ENCODE results near the gene MICU2. TPM values are rescaled to one million over a fixed set of nuclear protein-coding genes. Genes with fewer than 3 reads are reported as not detected.
"Not testable (repeated sequence)": the region's sequence is repeated elsewhere in the genome, so short reads cannot be mapped to it uniquely, and the experiment has no call there.

MICU2 gene
- total and polyA plus RNA-seq, 2 of the 4 experiments (the other 2 are of a cell fraction) = 14.9 to 25.0 TPM

- WGBS, 2 experiments (ENCODE audit: extremely low coverage in 2 of 2, insufficient read length in 1 of 2) = no CpG with 5 or more reads among the region's 6 CpGs
- H4K91ac ChIP-seq (ENCODE audit: insufficient read depth, low read depth, low read length); BruUV-seq (replicated peaks); H3K36me3 ChIP-seq (ENCODE audit: control insufficient read depth, insufficient read depth, low read length); H3K14ac ChIP-seq (replicated peaks; ENCODE audit: low read depth, low read length); DNase-seq; H4K8ac ChIP-seq (ENCODE audit: low read depth in 2 of 2, low read length in 2 of 2); H3K9me1 ChIP-seq (ENCODE audit: insufficient read depth, low read length); H3K56ac ChIP-seq (ENCODE audit: extremely low read depth, insufficient read depth, low read length); H4K5ac ChIP-seq (ENCODE audit: low read depth, low read length); CTCF ChIA-PET; H2AK5ac ChIP-seq (ENCODE audit: low read depth, low read length); H3K27ac ChIP-seq (ENCODE audit: insufficient read depth, low read length); H3K4me1 ChIP-seq (ENCODE audit: control insufficient read depth, insufficient read depth, low read length); H3K9me3 ChIP-seq (ENCODE audit: control insufficient read depth, insufficient read depth, low read length); ATAC-seq (ENCODE audit: low read depth); H2BK120ac ChIP-seq (ENCODE audit: low read depth, low read length); H2BK5ac ChIP-seq (ENCODE audit: low read depth, low read length, poor library complexity, severe bottlenecking); H3K18ac ChIP-seq (ENCODE audit: low read depth, low read length); POLR2A ChIA-PET (ENCODE audit: unreplicated experiment); H3K4ac ChIP-seq (ENCODE audit: low read depth, low read length); intact Hi-C loops (cut with micrococcal nuclease); H3K4me2 ChIP-seq (ENCODE audit: low read depth, low read length); dilution Hi-C loops (cut with HindIII; ENCODE audit: low sequenced_read_pairs, unreplicated experiment); H3K27me3 ChIP-seq (ENCODE audit: control insufficient read depth, insufficient read depth, low read length); H3K23ac ChIP-seq (ENCODE audit: low read depth, low read length); H3K4me3 ChIP-seq (ENCODE audit: insufficient read depth, low read depth, low read length); in situ Hi-C loops (cut with MboI; ENCODE audit: low sequenced_read_pairs); H3K9ac ChIP-seq (ENCODE audit: low read depth, low read length); H2BK15ac ChIP-seq (ENCODE audit: low read depth, low read length); H2AFZ ChIP-seq (replicated peaks; ENCODE audit: low read length, poor library complexity); H2AK9ac ChIP-seq (replicated peaks; ENCODE audit: low read depth, low read length, poor library complexity): not testable (repeated sequence)
- peaks cover 17 to 44% of the 10 kb centered on the region in 2 experiments for H3K79me1 ChIP-seq (ENCODE audit: low read depth in 1 of 2, low read length in 2 of 2)
- peaks cover 19% of the 10 kb centered on the region for H4K20me1 ChIP-seq (ENCODE audit: insufficient read depth, low read length)
- peak overlapping the region; percentile 80 for H2BK20ac ChIP-seq (ENCODE audit: low read depth, low read length)
Observed at GRCh38 chr13:21589510-21589909, 14.5 kb downstream of the MICU2 start.

Data from IMR-90 (cell line).